ENCODE measurements around the gene LYRM2.
"Not testable (repeated sequence)": the region's sequence is repeated elsewhere in the genome, so short reads cannot be mapped to it uniquely, and the experiment has no call there.

The LYRM2 gene

GRCh38 chr6:89644864-89645263 is 6.3 kb upstream of the LYRM2 start:
- DNase-seq = no peak

DNA sequence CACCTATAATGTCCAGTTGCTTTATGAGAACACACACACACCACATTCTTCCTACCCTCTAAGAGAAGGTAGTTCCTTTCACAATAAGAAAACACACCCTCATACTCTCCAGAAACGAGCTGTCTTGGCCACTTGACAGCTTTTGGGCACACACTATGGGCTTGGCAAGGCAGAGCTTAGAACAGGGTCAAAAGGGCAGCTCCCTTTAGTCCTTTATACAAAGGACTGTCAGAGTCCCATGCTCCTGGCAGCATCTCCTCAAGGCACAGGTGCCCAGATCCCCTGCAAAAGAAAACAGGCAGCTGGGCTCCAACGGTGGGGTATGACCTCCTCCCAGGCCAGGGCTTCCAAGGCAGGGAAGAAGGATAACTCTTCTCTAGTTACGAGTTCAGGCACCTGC is 4.9 kb upstream of the LYRM2 start:
- no peak for DNase-seq

DNA sequence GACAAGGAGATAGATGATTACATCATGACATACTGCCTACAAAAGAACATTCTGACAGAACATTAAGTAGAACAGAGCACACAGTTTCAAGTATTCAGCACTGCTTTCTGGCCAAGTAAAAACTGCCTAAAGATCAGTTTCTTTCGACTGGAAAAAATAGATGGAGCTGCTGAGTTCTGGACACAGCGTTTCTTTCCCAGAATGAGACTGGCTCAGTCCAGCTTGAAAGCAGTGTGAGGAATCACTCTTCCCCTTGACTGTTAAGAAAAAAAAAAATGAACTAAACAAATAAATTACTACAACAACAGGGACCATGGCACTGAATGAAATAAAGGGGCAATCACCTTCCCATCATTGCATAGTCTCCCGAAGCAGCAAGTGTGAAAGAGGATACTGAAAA is 4.4 kb upstream of the LYRM2 start:
- no peak for DNase-seq

- DNase-seq = not testable (repeated sequence)
Observed at GRCh38 chr6:89641581-89641980, 3.0 kb upstream of the LYRM2 start.

- no peak for DNase-seq
Observed at GRCh38 chr6:89640804-89641203, 2.3 kb upstream of the LYRM2 start.

- no peak for DNase-seq
Observed at GRCh38 chr6:89637960-89638319, 607 bp downstream of the LYRM2 start.

DNA sequence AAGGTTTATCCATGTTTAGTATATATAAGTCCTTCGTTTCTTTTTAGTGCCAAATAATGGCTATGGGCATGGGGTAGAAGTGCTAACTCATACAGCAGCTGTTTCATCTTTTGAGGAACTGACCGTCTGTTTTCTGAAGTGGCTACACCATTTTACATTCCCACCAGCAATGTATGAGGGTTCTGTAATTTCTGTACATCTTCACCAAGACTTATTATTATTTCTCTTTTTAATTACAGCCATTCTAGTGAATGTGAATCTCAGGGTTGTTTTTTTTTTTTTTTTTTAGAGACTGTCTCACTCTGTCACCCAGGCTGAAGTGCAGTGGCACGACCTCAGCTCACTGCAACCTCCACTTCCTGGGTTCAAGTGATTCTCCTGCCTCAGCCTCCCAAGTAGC is 2.1 kb downstream of the LYRM2 start:
- not testable (repeated sequence) for DNase-seq

DNA sequence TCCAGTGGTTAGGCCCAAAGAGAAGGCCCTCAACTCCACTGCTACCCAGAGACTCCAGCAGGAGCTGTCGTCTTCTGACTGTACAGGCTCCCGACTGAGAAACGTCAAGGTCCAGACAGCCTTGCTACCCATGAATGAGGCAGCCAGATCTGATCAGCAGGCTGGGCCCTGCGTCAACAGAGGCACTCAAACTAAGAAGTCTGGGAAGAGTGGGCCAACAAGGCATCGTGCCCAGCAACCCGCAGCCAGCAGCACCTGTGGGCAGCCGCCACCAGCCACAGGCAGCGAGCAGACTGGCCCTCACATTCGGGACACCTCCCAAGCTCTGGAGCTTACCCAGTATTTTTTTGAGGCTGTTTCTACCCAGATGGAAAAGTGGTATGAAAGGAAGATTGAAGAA is 8.1 kb downstream of the LYRM2 start:
- no peak for DNase-seq

GRCh38 chr6:89623749-89624148 is 14.8 kb downstream of the LYRM2 start:
- no peak for DNase-seq

DNA sequence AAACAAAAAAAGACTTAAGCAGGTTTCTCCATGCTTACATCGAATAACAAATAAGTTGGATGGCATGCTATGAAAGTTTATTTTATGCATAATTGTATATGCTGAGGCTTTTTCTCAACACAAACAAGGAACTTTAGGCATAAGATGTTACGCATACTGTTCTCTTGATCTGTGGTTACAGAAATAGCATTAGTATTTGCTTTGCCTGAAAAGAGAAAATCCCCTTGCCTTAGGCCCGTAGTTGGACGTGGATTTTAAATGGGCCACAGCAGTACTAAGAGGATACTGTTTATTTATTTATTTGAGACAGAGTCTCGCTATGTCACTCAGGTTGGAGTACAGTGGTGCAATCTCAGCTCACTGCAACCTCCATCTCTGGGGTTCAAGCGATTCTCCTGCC is 19.0 kb downstream of the LYRM2 start:
- DNase-seq = no peak

DNA sequence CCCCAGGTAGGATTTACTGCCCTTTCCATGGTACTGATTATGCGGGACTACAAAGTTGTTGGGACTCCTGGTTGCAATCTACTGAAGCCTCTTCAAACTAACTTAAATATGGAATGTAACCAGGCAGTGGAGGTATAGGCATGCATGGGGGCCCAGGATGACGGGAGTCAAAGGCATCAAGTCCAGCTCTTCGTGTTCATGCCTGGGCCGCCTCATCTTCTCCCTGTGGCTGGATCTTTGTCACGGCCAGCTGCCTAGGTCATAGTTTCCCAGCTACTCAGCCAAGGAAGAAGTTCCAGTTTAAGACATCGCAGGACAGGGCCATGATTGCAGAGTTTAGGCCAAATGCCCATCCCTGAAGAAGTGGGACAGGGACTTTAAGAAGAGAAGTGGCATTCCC is 20.5 kb downstream of the LYRM2 start:
- no peak for DNase-seq

DNA sequence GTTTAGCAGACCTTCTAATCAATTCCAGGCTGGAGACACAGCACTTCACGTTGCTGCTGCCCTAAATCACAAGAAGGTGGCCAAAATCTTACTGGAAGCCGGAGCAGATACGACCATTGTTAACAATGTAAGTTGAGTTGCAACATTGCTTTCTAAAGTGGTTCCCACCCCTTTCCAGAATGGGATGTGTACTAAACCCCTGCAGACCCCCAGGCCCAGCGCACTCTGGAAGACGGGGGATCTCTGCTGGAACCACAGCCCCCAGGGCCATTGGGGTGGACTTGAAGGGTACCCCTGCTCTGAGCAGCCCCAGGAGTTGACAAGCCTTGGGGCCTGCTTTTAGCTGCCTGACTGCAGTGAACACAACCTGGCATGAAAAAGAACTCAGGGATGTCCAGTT is 22.0 kb downstream of the LYRM2 start:
- no peak for DNase-seq

DNA sequence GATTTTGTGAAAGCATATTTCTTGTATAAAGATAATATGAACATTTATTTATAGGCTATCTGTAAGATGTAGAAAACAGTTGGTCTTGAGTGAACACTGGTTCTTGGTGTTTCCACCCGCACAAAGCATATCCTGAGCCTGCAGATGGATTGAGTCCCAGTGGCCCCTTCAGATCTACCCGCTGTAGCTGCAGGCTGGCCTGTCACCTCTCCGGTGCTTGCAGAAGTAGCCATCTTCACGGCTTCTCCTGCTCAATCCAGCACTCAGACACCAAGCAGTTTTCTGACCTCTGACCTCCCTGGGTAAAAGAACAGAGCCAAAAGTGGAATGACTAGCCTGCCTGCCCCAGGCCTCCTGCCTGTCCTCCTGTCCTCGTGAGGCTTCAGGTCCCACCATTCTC is 22.7 kb downstream of the LYRM2 start:
- no peak for DNase-seq

DNA sequence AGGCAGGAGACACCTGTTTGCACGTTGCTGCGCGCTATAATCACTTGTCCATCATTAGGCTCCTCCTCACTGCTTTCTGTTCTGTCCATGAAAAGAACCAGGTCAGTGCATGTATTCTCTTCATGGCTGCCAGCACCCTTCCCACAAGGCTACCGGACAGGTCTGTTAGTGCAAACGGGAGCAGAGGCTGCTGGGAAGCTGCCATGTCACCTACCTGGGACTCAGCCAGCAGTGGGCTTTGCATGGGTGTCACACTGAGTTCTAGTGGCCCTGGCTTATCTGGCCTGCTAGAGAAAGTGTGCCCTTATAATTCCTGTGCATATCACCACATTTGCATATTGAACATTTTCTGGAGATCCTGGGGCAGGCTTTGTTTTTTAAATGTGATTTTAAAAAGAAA is 24.8 kb downstream of the LYRM2 start:
- no peak for DNase-seq

DNA sequence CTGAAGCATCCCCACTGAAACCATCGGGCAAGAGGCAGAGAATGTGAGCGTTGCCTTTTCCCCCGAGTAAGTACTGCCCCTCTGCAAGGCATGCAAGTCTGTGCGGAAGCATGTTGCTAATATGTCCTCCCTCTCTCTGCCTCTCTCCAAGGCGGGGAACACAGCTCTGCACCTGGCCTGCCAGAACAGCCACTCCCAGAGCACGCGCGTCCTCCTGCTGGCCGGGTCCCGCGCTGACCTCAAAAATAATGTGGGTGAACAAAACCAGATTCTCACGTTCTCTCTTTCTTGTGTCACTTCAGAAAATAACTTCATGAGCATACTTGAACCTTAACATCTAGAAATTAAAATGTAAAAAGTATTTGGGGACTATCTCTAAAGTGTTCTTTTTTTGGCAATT is 26.4 kb downstream of the LYRM2 start:
- no peak for DNase-seq

DNA sequence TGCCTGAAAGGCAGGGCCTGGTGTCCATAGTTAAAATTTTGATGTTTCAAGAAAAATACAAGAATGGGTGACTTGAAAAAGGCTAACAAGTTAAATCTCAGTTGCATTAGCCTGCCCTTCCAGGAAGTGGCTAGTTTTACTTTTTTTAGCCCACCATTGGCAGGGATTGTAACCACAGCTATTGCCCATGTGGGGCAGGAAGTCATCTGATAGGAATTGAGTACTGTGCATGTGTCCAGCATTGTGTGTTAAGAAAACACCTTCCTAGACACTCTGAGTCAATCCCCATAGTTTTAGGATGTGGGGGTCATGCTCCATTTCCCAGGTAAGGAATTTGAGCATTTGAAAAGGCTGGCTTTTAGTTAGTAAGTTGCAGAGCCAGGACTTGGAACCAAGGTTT is 26.9 kb downstream of the LYRM2 start:
- no peak for DNase-seq

DNA sequence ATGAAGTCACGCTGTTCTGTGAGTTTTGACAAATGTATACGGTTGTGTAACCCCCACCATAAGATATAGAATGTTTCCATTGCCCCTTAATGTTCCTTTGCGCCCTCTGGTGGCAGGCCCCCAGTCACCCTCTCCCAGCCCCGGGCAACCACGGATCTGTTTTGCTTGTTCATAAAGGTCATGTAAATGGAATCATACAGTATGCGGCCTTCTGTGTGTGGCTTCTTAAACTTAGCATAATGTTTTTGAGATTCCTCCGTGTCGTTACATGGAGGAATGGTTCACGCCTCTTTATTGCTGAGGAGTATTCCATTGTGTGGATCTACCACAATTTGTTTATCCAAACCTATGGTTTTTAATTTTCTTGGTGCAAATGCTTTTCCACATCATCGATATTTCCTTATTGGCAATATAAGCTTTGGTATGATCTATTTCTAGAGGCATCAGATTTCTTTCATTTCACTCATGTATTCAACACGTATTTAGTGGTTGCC is 28.4 kb downstream of the LYRM2 start:
- DNase-seq = peak; percentile 4

GRCh38 chr6:89605861-89606260 is 32.7 kb downstream of the LYRM2 start:
- no peak for DNase-seq

GRCh38 chr6:89604653-89605052 is 33.9 kb downstream of the LYRM2 start:
- no peak for DNase-seq

DNA sequence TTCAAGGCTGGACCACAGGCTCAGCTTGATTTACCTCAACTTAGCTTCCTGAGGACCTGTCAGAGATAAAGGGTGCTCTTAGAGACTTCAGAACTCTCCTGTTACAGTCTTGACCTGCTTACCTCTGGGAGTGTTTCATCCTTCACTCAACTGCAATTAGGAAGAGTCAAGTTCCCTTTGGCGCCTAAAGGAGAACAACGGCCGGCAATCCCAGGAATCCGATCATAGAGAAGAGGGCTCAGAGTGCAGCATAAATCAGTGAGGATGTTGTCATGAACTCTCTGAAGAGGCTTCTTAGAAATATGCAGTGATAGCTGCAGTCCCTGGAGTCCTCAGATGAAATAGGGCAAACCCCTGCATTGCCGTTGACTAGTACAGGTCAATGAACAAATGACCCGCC is 36.4 kb downstream of the LYRM2 start:
- no peak for DNase-seq

GRCh38 chr6:89599727-89600126 is 38.8 kb downstream of the LYRM2 start:
- no peak for DNase-seq

DNA sequence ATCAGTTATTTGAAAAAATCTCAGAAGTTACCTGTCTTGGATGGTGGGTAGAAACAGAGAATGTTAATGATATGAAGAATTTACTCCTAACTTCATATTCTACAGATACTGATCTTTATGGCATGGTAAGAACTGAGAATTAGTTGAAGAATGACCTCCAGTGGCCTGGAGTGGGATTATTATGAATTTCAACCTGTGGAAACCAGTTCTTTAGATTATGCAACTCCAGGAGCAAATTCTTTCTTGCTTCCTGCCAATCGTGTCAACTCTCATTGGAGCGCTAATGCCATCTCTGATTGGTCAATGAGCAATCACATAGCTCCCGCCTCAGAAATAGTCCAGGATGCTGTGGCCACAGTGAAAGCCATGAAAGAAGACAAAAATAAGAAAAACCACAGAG is 40.6 kb downstream of the LYRM2 start:
- peak; percentile 12 for DNase-seq

- no peak for DNase-seq
Observed at GRCh38 chr6:89597372-89597771, 41.2 kb downstream of the LYRM2 start.

DNA sequence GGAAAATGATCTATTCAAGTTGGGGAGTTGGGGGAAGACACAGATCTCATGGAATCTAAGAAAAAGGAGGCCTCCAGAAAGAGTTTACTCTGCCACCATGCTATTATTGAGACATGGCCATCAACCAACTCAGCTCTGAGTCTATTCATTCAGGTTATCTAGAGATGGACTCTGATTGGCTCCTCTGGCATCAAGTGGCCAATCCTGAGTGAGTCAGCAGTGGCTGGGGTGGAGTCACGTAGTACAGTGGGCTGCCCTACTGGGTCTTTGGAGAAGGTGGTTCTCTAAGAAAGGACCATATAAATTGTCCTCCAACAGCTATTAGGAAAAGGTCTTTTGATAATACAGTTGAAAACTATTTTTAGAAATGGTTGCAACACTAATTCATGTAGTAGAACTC is 42.1 kb downstream of the LYRM2 start:
- no peak for DNase-seq

- no peak for DNase-seq
Observed at GRCh38 chr6:89596056-89596455, 42.5 kb downstream of the LYRM2 start.

- no peak for DNase-seq
Observed at GRCh38 chr6:89591745-89592144, 46.8 kb downstream of the LYRM2 start.

All from NCI-H526 treated with DMSO at 0.1 percent for 48 hours (cell line).